Upper lobe of right lung (tissue), 1 donor: ENCODE measurements around the gene CCR5AS.

Source experiments
- ATAC-seq: fragments of 200-7000 bp; cut with Tn5 transposase; one replicate; pipeline ENCODE4 v1.9.1; 2020; ENCODE audit warnings: mild to moderate bottlenecking, moderate library complexity
- DNase-seq: peaks from one replicate; pipeline ENCODE4 v3.0.0-alpha.2; 2020
- H3K27ac ChIP-seq: fragments of 200-600 bp; one replicate; pipeline ENCODE4 v1.8.0; 2022
- H3K27me3 ChIP-seq: fragments of 200-600 bp; one replicate; pipeline ENCODE4 v1.8.0; 2022; ENCODE audit warnings: mild to moderate bottlenecking
- H3K36me3 ChIP-seq: fragments of 200-600 bp; one replicate; pipeline ENCODE4 v1.8.0; 2022
- H3K4me1 ChIP-seq: fragments of 200-600 bp; one replicate; pipeline ENCODE4 v1.8.0; 2022
- H3K4me3 ChIP-seq: fragments of 200-600 bp; one replicate; pipeline ENCODE4 v1.8.0; 2022; ENCODE audit warnings: mild to moderate bottlenecking
- H3K9me3 ChIP-seq: fragments of 200-600 bp; one replicate; pipeline ENCODE4 v1.8.0; 2022
- CTCF ChIP-seq: fragments of 200-600 bp; IDR thresholded peaks from one replicate; pipeline ENCODE4 v1.8.0; 2022; ENCODE audit warnings: antibody characterized with exemption
- intact Hi-C: fragments of 100-400 bp; cut with DNase I; formaldehyde crosslinking; loops from one replicate; pipeline ENCODE4 v1.11.0; 2022
- donor health status: DM: no; HTN: yes; CAD: no; lungs with severe emphysema.

The CCR5AS gene

GRCh38 chr3:46406788-46407611, at the start of gene CCR5AS, which contains the start of gene CCRL2:
CCR5AS (minus strand) TSS chr3:46407066.
CCRL2 (plus strand) TSS chr3:46407259; CDS start chr3:46408080, 821 bp downstream.
- DNase-seq: peak; percentile 80
- Histone ChIP-seq H3K27ac (peak within 1 kb of the TSS; percentile 93), H3K4me3 (peak within 1 kb of the TSS; percentile 52), H3K9me3 (no peaks in the 10 kb centered on the region), H3K27me3 (no peaks in the 10 kb centered on the region), H3K4me1 (peaks cover 44% of the 10 kb centered on the region), H3K36me3 (peaks cover 8% of the 10 kb centered on the region)
- ATAC-seq: peak; percentile 88
- intact Hi-C loops: no loop called here
- no peak for TF ChIP-seq CTCF

GRCh38 chr3:46456118-46456517, 49.3 kb upstream of the CCR5AS start:
- Histone ChIP-seq H3K27ac (no peak overlapping the region), H3K27me3 (no peaks in the 10 kb centered on the region), H3K36me3 (no peaks in the 10 kb centered on the region), H3K4me3 (no peak overlapping the region), H3K4me1 (no peaks in the 10 kb centered on the region), H3K9me3 (no peaks in the 10 kb centered on the region)
- intact Hi-C loops: no loop called here
- DNase-seq (no peak), ATAC-seq (no peak)
- TF ChIP-seq CTCF: no peak

GRCh38 chr3:46455231-46456115, 48.6 kb upstream of the CCR5AS start:
- no peaks in the 10 kb centered on the region for H3K9me3 ChIP-seq
- TF ChIP-seq CTCF: no peak
- no peak overlapping the region for H3K27ac ChIP-seq
- ATAC-seq: peak; percentile 16
- intact Hi-C loops: no loop called here
- H3K36me3 ChIP-seq: no peaks in the 10 kb centered on the region
- DNase-seq: no peak
- no peaks in the 10 kb centered on the region for H3K4me1 ChIP-seq
- H3K4me3 ChIP-seq: no peak overlapping the region
- no peaks in the 10 kb centered on the region for H3K27me3 ChIP-seq

- intact Hi-C loops: no loop called here
- H3K9me3 ChIP-seq: no peaks in the 10 kb centered on the region
- ATAC-seq (no peak), DNase-seq (no peak)
- no peaks in the 10 kb centered on the region for H3K4me1 ChIP-seq
- no peak overlapping the region for H3K27ac ChIP-seq
- no peaks in the 10 kb centered on the region for H3K27me3 ChIP-seq
- TF ChIP-seq CTCF: no peak
- H3K4me3 ChIP-seq: no peak overlapping the region
- H3K36me3 ChIP-seq: no peaks in the 10 kb centered on the region
These were observed 47.7 kb upstream of the CCR5AS start for GRCh38 chr3:46454606-46455005.

GRCh38 chr3:46454209-46454595, 47.3 kb upstream of the CCR5AS start:
- DNase-seq: no peak
- H3K27me3 ChIP-seq: no peaks in the 10 kb centered on the region
- TF ChIP-seq CTCF: no peak
- H3K27ac ChIP-seq: no peak overlapping the region
- H3K4me1 ChIP-seq: no peaks in the 10 kb centered on the region
- H3K36me3 ChIP-seq: no peaks in the 10 kb centered on the region
- intact Hi-C loops: no loop called here
- no peaks in the 10 kb centered on the region for H3K9me3 ChIP-seq
- ATAC-seq: no peak
- H3K4me3 ChIP-seq: no peak overlapping the region
